ENCODE measurements around the gene ESR1.

DNA sequence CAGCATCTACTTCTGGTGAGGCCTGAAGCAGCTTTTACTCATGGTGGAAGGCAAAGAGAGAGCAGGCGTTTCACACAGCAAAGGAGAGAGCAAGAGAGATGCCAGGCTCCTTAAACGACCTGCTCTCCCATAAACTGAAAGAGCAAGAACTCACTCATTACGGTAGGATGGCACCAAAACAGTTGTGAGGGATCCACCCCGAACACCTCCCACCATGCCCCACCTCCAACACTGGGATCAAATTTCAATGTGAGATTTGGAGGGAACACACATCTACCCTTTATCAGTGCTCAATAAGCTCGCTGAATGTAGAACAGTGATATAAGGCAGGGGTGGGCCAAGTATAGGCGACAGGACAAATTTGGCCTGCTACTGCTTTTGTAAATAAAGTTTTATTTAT, 244.6 kb downstream of the ESR1 start:
- TF ChIP-seq, protein P1, sequence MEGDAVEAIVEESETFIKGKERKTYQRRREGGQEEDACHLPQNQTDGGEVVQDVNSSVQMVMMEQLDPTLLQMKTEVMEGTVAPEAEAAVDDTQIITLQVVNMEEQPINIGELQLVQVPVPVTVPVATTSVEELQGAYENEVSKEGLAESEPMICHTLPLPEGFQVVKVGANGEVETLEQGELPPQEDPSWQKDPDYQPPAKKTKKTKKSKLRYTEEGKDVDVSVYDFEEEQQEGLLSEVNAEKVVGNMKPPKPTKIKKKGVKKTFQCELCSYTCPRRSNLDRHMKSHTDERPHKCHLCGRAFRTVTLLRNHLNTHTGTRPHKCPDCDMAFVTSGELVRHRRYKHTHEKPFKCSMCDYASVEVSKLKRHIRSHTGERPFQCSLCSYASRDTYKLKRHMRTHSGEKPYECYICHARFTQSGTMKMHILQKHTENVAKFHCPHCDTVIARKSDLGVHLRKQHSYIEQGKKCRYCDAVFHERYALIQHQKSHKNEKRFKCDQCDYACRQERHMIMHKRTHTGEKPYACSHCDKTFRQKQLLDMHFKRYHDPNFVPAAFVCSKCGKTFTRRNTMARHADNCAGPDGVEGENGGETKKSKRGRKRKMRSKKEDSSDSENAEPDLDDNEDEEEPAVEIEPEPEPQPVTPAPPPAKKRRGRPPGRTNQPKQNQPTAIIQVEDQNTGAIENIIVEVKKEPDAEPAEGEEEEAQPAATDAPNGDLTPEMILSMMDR (IDR thresholded peaks at IDR 0.05): no peak
- TF ChIP-seq POLR2AphosphoS5 (IDR thresholded peaks at IDR 0.05) (no peak), POLR2A (IDR thresholded peaks at IDR 0.05) (no peak)

Data from breast epithelium (tissue), 3 donors.